Measurements from ENCODE around the gene DGKD.

Gene DGKD

GRCh38 chr2:233449081-233449901, 95.0 kb downstream of the DGKD start:
- DNase-seq: peak; percentile 45

- DNase-seq: no peak
Observed at GRCh38 chr2:233449921-233450863, 95.9 kb downstream of the DGKD start.

GRCh38 chr2:233450864-233451575, 96.7 kb downstream of the DGKD start:
- DNase-seq: no peak

GRCh38 chr2:233451950-233452349, 97.7 kb downstream of the DGKD start:
- DNase-seq: no peak

GRCh38 chr2:233453111-233453915, 99.0 kb downstream of the DGKD start:
- DNase-seq: no peak

- DNase-seq: no peak
Observed at GRCh38 chr2:233453916-233454315, 99.6 kb downstream of the DGKD start.

- no peak for DNase-seq
Observed at GRCh38 chr2:233455006-233455405, 100.7 kb downstream of the DGKD start.

GRCh38 chr2:233455491-233455890, 101.2 kb downstream of the DGKD start:
- DNase-seq: no peak

- DNase-seq: no peak
Observed at GRCh38 chr2:233456111-233456510, 101.8 kb downstream of the DGKD start.

GRCh38 chr2:233456934-233457333, 102.6 kb downstream of the DGKD start:
- DNase-seq: no peak

GRCh38 chr2:233457356-233457755, 103.1 kb downstream of the DGKD start:
- DNase-seq: no peak

GRCh38 chr2:233458031-233458610, 103.8 kb downstream of the DGKD start:
- DNase-seq: no peak

- no peak for DNase-seq
Observed at GRCh38 chr2:233458826-233459225, 104.5 kb downstream of the DGKD start.

GRCh38 chr2:233459426-233459825, 105.1 kb downstream of the DGKD start:
- DNase-seq: no peak

- DNase-seq: no peak
Observed at GRCh38 chr2:233460726-233461441, 106.6 kb downstream of the DGKD start.

GRCh38 chr2:233461481-233461891, 107.2 kb downstream of the DGKD start:
- no peak for DNase-seq

- no peak for DNase-seq
Observed at GRCh38 chr2:233462202-233462785, 108.0 kb downstream of the DGKD start.

GRCh38 chr2:233462826-233463470, 108.7 kb downstream of the DGKD start:
- no peak for DNase-seq

- DNase-seq: no peak
Observed at GRCh38 chr2:233463586-233463985, 109.3 kb downstream of the DGKD start.

GRCh38 chr2:233464056-233464455, 109.8 kb downstream of the DGKD start:
- DNase-seq: no peak

Data from fibroblast of upper back skin (primary cell).